ENCODE measurements around the gene CDC42BPB. TPM values are rescaled to one million over a fixed set of nuclear protein-coding genes. Genes with fewer than 3 reads are reported as not detected.

CDC42BPB gene
- total and polyA plus RNA-seq, 2 of the 4 experiments (the other 2 are of a cell fraction): 49.1 to 81.4 TPM

DNA sequence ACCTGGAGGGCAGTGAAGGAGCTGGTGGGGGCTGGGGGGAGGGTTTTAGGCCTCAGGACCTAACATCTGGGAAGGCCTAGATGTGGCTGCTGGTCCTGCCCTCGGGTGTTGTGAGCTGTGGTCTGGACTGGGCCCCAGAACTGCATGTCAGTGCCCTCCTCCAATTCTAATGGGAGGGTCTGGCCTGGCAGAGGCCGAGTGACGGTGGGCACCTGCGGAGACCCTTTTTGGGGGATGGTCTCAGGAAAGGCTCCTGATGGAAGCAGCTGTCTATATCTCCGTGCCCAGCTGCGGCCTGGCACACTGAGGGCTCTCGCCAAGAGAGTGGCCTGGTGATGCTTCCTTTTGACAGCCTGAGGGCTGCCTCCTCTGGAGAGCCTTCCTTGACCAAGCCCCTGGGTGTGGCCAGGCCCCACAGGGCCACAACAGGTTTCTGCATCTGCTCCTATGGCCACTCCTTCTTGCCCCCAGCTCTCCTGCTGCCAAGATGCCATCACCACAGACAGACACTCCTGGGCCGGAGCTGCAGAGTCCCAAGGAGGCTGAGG is 42.5 kb upstream of the CDC42BPB start:
- Histone ChIP-seq H4K5ac (ENCODE audit: low read depth, low read length) (no peak overlapping the region), H3K4me3 (ENCODE audit: insufficient read depth, low read depth, low read length) (no peak overlapping the region), H3K9ac (ENCODE audit: low read depth, low read length) (no peak overlapping the region), H3K4ac (ENCODE audit: low read depth, low read length) (no peak overlapping the region), H3K14ac (replicated peaks; ENCODE audit: low read depth, low read length) (no peak overlapping the region), H3K9me3 (ENCODE audit: control insufficient read depth, insufficient read depth, low read length) (no peaks in the 10 kb centered on the region; the same call in 1 of the 2 replicates), H3K56ac (ENCODE audit: extremely low read depth, insufficient read depth, low read length) (no peak overlapping the region), H2BK20ac (ENCODE audit: low read depth, low read length) (no peak overlapping the region), H4K91ac (ENCODE audit: insufficient read depth, low read depth, low read length) (no peak overlapping the region), H4K8ac (ENCODE audit: low read depth in 2 of 2, low read length in 2 of 2) (no peak overlapping the region), H3K4me1 (ENCODE audit: control insufficient read depth, insufficient read depth, low read length) (peaks cover 2% of the 10 kb centered on the region; the same call in 1 of the 2 replicates), H3K9me1 (ENCODE audit: insufficient read depth, low read length) (no peaks in the 10 kb centered on the region), H3K36me3 (ENCODE audit: control insufficient read depth, insufficient read depth, low read length) (no peaks in the 10 kb centered on the region), H3K18ac (ENCODE audit: low read depth, low read length) (no peak overlapping the region), H2BK5ac (ENCODE audit: low read depth, low read length, poor library complexity, severe bottlenecking) (no peak overlapping the region), H3K79me1 (ENCODE audit: low read depth in 1 of 2, low read length in 2 of 2) (no peaks in the 10 kb centered on the region), H2BK120ac (ENCODE audit: low read depth, low read length) (no peak overlapping the region), H2BK15ac (ENCODE audit: low read depth, low read length) (no peak overlapping the region), H2AFZ (replicated peaks; ENCODE audit: low read length, poor library complexity) (no peak overlapping the region), H3K4me2 (ENCODE audit: low read depth, low read length) (no peak overlapping the region), H3K27ac (ENCODE audit: insufficient read depth, low read length) (no peak overlapping the region), H2AK5ac (ENCODE audit: low read depth, low read length) (no peak overlapping the region), H2AK9ac (replicated peaks; ENCODE audit: low read depth, low read length, poor library complexity) (no peak overlapping the region), H3K27me3 (ENCODE audit: control insufficient read depth, insufficient read depth, low read length) (peaks cover 60% of the 10 kb centered on the region), H3K23ac (ENCODE audit: low read depth, low read length) (no peak overlapping the region), H4K20me1 (ENCODE audit: insufficient read depth, low read length) (no peaks in the 10 kb centered on the region; the same call in 1 of the 2 replicates)
- BruUV-seq (replicated peaks): no TSS peak
- 95% methylated on average over 3 of the region's 8 CpGs; no CpG with 5 or more reads in 1 of the 2 experiments for WGBS, 2 experiments (ENCODE audit: extremely low coverage in 2 of 2, insufficient read length in 1 of 2)
- CTCF ChIA-PET: interaction anchor here (1.5 kb wide), 1 partner anchor 89 kb away, joined by 3 read pairs; no protein-coding TSS in a partner anchor
- TF ChIP-seq RCOR1 (IDR thresholded peaks at IDR 0.05; ENCODE audit: insufficient replicate concordance, low read length) (no peak), MAZ (IDR thresholded peaks at IDR 0.05; ENCODE audit: borderline replicate concordance, low read depth, low read length) (no peak), RFX5 (IDR thresholded peaks at IDR 0.05; ENCODE audit: low read depth, low read length) (no peak), CEBPB (IDR thresholded peaks at IDR 0.05; ENCODE audit: low read depth, low read length) (no peak), MAFK (IDR thresholded peaks at IDR 0.05; ENCODE audit: low read depth, low read length) (no peak), POLR2A (IDR thresholded peaks at IDR 0.05; ENCODE audit: low read depth, low read length) (no peak), RAD21 (IDR thresholded peaks at IDR 0.05; ENCODE audit: low read length) (no peak), NFE2L2 (IDR thresholded peaks at IDR 0.05; ENCODE audit: low read depth, low read length) (no peak), BHLHE40 (IDR thresholded peaks at IDR 0.05; ENCODE audit: low read depth, low read length) (no peak), CHD1 (IDR thresholded peaks at IDR 0.05; ENCODE audit: low read depth, low read length) (no peak), SMC3 (IDR thresholded peaks at IDR 0.05; ENCODE audit: low read depth, low read length) (no peak), MXI1 (IDR thresholded peaks at IDR 0.05; ENCODE audit: borderline replicate concordance, low read depth, low read length) (no peak), FOS (IDR thresholded peaks at IDR 0.05; ENCODE audit: low read depth, low read length) (no peak)
- TF ChIP-seq, protein P1, sequence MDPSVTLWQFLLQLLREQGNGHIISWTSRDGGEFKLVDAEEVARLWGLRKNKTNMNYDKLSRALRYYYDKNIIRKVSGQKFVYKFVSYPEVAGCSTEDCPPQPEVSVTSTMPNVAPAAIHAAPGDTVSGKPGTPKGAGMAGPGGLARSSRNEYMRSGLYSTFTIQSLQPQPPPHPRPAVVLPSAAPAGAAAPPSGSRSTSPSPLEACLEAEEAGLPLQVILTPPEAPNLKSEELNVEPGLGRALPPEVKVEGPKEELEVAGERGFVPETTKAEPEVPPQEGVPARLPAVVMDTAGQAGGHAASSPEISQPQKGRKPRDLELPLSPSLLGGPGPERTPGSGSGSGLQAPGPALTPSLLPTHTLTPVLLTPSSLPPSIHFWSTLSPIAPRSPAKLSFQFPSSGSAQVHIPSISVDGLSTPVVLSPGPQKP (IDR thresholded peaks at IDR 0.05; ENCODE audit: borderline replicate concordance, low read depth, low read length): no peak
- TF ChIP-seq, protein P2, sequence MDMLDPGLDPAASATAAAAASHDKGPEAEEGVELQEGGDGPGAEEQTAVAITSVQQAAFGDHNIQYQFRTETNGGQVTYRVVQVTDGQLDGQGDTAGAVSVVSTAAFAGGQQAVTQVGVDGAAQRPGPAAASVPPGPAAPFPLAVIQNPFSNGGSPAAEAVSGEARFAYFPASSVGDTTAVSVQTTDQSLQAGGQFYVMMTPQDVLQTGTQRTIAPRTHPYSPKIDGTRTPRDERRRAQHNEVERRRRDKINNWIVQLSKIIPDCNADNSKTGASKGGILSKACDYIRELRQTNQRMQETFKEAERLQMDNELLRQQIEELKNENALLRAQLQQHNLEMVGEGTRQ (IDR thresholded peaks at IDR 0.05; ENCODE audit: low read depth, low read length): no peak
- TF ChIP-seq, protein P3, sequence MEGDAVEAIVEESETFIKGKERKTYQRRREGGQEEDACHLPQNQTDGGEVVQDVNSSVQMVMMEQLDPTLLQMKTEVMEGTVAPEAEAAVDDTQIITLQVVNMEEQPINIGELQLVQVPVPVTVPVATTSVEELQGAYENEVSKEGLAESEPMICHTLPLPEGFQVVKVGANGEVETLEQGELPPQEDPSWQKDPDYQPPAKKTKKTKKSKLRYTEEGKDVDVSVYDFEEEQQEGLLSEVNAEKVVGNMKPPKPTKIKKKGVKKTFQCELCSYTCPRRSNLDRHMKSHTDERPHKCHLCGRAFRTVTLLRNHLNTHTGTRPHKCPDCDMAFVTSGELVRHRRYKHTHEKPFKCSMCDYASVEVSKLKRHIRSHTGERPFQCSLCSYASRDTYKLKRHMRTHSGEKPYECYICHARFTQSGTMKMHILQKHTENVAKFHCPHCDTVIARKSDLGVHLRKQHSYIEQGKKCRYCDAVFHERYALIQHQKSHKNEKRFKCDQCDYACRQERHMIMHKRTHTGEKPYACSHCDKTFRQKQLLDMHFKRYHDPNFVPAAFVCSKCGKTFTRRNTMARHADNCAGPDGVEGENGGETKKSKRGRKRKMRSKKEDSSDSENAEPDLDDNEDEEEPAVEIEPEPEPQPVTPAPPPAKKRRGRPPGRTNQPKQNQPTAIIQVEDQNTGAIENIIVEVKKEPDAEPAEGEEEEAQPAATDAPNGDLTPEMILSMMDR (conservative IDR thresholded peaks at IDR 0.05; ENCODE audit: low read depth, low read length): no peak
- intact Hi-C loops (cut with micrococcal nuclease): no loop called here
- in situ Hi-C loops (cut with MboI; ENCODE audit: low sequenced_read_pairs): no loop called here
- ATAC-seq (ENCODE audit: low read depth) (no peak), DNase-seq (no peak)
- POLR2A ChIA-PET (ENCODE audit: unreplicated experiment): no interaction called here
- dilution Hi-C loops (cut with HindIII; ENCODE audit: low sequenced_read_pairs, unreplicated experiment): no loop called here
